ENCODE measurements around the gene SORBS1.
"Not testable (repeated sequence)": the region's sequence is repeated elsewhere in the genome, so short reads cannot be mapped to it uniquely, and the experiment has no call there.

SORBS1 gene

DNA sequence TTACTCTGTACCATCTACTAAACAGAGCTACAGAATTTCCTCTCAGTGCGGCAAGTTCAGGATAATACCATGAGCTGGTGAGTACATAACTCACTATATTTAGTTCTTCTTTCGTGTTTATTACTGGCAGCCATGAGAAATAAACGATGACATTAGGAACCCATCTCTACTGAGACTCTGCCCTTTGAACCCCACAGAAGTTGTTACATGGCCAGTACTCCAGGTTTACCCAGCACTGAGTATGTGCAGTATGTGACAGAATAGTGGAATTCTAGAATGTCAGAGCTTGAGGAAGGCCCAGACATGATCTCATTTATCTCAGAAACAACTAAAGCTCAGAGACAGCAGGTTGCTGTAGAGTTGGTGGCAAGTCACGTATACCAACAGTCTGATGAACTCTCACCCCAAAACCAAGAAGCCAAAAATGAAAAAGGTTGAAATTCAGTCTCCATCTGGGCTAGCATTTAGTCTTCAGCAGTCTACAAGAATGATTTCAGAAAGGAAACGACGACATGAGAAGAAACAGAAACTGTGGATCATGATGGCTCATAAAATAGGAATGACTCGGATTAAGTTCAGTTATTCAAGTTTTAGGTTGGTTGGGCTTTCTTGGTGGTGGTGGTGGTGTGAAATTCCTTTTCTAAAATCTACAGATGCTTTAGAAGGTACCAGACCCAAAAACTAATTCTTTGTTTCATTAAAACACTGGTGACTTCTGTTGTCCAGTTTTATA is 78.5 kb downstream of the SORBS1 start:
- no peak for DNase-seq

DNA sequence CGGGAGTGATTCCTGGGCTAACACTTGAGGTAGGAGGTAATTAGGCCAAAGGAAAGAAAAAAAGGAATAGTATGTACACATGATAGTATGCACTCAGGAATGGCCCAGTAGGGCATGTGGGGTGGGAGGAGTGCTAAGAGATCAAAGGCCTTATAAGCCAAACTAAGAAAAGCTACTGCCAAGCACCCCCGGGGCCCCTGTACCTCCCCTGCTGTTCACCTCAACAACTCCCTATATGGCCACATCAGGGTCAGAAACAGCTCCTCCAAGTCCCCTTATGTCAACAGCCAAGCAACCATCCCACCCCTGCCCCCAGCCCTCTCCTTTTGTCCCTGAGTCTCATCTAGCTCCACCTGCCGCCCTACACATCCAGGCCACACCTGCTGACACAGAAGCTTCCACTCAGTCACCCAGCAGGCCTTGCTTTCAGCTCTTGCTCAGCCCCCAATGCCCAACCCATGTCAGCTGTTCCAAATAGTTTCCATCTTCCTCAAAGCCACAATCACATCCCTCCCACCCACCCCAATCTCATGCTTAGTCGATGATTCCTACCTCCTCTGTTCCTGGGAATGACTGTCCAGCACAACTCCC is 80.2 kb downstream of the SORBS1 start:
- DNase-seq: no peak

DNA sequence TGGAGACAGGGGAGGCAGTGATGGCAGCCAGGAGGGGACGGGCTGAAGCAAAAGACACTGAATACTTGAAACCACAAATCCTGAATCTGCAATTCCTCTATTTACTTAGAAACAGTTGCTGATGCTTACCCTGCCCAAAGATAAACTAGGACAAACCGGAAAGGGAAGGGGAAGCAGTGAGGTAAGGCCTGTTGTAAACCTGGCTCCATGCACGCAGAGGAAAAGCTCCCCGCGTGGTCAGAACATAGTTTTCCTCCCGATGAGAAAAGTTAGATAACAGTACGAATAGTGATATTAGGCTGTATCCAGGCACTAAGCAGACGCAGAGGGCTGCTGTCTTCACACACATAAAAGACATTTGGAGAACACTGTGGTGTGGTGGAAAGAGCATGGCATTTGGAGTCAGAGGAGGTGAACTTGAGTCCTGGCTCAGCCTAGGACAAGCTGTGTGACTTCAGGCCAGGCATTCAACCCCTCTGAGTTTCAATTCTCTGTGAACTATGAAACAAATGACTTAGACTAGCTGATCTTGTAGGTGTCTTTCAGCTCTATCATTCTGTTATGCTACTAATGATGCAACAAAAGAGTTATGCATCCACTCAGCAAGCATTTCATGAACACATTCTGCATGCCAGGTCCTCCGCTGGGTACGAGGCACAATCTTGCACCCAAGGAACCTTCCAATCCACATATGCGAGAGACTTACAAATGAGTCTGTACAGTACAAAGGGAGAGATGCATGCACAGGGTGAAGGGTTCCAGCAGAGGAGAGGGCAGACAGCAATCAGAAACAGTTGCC is 80.9 kb downstream of the SORBS1 start:
- no peak for DNase-seq

DNA sequence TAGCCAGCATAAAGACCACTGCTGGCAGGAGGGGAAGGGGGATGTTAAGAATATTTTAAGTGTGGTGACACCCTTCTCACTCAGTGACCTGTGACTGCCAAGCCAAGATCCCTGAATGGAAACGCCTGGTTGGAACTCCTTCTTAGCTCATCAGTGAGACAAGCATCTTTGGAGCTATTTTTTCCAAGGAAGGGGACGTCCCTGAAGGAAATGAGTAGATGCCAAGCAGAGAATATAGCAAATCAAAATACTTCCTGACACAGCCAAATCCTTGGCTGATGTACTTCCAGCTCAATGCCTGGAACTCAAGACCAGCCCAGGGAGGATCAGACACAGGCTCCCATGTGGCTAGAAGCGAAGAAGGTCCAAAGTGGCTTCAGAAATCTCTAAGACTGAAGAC is 82.2 kb downstream of the SORBS1 start:
- DNase-seq: no peak

DNA sequence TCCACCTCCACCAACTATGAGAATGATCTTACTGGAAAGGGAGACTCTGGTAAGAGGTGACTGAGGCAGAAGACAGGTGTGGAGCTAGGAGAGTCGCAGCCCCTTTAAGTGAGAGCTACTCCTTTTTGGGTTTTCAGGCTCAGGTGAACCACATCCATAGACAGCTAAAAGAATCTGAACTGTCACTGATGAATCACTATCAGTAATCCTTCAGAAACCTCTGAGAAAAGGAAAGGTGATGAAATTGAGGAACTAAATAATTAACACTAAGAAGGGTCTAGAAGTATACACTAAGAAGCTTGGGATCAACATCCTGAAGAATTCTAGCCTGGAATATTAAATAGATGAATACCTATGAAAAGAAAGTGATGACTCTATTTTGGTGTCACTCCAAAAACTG is 83.0 kb downstream of the SORBS1 start:
- DNase-seq: no peak

DNA sequence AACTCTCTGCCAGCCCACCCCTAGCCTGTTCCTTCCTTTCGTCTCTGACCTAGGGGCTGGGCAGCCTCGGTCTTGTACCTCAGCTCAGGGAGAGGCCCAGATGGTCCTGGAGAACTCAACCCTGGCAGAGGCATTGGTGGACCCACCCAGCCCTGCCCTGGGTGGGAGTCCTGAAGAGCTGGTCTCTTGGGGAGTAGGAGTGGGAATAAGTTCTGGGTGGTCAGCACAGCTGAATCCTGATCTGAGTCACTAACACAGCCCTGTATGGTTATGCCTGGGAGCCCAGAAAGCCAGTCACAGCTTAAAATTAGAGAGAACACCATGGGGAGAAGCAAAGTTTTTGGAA is 84.0 kb downstream of the SORBS1 start:
- DNase-seq: no peak

DNA sequence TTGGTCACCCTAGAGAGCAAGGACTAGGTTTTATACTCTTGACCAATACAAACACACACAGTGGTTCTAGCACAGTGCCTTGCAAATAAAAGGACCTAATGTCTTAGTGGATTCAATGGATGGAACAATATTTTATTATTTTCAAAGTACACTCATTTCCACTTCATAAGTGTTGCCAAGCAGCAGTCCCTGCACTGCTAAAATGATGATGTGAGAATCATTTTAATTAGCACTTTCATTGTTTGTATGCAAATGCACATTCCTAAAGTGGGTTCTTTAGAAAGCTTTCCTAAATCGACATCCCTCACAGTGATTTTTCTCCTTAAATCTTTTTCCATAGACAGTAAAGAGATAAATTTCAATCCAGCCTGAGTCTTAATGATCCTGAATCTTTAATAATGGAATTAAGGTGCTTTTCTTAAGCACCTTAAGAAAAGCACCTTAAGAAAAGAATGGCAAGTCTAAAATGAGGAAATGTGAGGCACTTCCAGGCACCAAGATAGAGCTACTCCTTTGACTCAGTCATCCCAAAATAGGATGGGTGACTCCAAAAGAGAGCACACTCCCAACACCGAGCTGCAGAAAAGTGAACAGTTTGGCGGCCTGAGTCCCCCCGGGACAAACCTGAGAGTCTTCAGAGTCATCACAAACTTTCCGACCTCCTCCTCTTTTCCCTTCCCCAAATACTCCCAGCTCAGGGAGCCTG is 84.5 kb downstream of the SORBS1 start:
- no peak for DNase-seq

DNA sequence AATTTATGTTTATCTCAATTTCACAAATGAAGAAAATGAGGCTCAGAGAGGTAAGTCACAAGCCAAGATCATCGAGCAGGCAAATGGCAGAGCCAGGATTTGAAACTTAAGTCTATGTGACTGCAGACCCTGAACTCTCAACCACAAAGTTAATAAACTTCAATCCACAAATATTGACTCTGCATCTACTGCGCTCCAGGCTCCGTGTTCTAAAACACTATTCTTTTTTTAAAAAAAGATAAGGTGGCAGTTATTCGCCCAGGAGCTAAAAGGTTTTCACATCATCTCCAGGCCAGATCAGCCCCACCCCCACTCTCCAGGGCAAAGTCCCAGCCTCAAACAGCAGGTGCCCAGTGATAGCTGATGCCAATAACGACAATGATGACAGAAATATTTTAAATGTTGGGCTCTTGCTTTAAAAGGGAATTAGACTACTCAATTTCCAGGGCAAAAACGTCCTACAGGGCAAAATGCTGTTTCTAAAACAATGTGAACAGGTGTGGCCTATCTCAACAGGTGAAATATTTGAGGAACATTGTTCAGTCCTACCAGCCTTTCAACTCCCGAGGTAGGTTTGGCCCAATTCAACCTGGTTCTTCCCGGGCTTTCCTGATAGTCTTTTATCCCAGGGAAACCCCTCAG is 85.2 kb downstream of the SORBS1 start:
- no peak for DNase-seq

DNA sequence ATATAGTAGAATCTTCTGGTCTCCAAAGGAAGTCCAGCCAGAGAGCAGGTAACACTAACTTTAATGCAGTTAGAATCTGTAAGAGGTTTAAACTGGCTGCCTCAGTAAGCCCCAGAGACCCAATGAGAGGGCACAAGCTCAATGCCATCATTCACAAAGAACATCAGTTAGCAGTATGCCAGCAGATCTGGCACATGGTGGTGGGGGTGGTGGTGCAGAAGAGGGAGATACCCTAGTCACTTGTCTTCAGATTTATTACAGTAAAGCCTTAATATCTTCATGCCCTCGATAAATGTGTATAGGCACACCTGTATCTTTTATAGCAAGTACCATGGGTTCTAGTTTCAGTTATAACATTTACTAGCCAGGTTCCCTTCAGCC is 86.2 kb downstream of the SORBS1 start:
- DNase-seq: no peak

DNA sequence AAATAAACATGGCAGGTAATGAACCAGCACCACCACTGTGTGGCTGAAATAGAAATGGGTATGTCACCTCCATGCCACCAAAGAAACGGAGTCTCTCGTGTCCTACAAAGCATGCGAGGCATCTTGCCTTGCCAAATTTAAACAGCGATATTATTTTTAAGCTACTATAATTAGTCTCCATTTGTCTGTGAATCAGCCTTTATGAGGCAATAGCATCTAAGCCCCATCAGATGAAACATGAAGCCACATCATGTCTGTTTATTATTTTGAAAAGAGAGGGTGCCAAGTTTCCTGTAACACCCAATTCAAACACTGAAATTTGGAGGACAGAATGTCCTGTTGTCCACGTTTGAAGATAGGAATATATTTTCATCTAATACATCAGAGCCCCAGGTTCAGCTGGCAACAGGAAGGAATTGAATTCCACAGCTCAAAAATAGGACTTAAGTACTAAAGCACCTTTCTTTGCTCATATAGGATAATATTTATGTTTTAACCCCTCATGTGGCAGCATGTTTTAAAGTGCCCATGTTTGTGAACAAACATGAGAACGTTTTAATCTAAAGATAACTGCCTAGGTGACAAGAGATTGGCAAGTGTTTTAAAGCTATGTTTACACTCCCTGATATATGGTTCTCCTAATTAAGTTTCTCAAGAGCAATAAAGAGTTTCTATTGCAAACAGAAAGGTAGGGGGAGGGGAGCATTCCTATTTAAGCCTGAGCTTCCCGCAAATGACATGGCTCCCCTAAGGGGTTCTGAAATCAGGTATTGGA is 86.8 kb downstream of the SORBS1 start:
- DNase-seq: no peak

DNA sequence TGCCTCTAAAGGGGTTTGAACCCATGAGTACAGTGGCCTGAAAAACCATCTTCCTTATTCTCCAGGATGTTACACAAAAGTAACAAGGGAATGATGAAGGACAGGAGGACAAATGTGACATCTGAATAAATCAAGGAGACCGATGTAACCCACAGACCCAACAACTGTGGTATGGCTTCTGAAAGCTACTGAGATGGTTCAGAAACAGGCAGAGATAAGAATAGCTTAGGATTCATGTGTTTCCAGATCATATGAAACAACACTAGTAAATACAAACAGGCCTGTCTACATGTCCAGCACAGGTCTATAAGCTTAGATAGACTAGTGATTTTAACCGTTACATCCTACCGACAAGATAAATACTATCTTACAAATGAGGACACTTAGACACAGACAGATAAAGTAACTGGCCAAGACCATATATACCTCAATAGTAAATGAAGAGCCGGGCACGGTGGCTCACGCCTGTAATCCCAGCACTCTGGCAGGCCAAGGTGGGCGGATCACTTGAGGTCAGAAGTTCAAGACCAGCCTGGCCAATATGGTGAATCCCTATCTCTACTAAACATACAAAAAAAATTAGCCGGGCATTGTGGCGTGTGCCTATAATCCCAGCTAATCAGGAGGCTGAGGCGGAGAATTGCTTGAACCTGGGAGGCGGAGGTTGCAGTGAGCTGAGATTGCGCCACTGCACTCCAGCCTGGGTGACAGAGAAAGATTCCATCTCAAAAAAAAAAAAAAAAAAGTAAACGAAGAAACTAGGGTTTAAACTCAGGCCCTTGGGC is 88.7 kb downstream of the SORBS1 start:
- DNase-seq: no peak

DNA sequence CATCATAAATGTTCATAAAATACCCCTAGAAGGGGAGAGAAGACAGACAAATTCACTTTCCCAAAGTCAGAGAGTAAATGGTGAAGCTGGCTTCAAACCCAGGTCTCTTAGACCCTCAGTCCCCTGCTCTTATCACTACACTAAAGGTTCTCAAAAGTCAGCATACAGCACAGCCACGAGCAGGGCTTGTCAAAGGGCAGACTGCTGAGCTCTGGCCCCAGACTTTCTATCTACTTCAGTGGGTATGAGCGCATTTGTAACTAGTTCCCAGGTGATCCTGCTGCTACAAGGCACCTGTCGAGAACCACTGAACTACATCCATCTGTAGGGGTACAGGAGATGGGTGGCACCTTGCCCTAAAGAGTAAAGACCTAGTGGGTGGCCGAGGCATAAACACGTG is 91.5 kb downstream of the SORBS1 start:
- DNase-seq: no peak

DNA sequence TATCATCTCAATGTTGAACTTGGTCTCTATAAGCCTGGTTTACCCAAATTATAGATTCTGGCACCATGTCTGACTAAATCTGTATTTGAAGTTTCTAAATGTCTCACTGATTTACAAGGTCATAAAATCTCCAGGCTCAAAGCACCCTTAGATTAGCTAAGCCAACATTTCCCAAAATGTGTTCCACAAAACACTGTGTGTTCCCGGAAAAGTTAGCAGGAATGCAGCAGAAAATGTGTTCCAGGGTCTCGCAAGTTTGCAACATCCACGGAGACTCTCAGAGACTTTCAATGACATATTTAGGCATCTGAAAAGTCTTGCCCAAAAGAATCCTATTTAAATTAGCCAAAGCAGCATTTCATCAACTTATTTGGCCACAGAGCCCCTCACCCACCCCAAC is 91.9 kb downstream of the SORBS1 start:
- no peak for DNase-seq

DNA sequence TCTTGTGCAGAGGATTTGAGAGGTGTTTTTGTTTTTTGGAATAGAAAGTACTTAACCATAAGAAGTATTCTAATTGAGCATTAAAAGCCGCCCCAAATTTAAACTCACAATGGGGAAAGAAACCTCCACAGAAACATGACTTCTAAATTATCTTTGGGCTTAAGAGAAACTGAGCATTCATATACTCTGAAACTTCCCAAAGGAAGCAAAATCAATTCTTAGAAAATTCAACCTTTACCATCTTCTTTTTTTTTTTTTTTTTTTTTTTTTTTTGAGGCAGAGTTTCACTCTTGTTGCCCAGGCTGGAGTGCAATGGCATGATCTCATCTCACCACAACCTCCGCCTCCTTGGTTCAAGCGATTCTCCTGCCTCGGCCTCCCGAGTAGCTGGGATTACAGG is 93.5 kb downstream of the SORBS1 start:
- not testable (repeated sequence) for DNase-seq

DNA sequence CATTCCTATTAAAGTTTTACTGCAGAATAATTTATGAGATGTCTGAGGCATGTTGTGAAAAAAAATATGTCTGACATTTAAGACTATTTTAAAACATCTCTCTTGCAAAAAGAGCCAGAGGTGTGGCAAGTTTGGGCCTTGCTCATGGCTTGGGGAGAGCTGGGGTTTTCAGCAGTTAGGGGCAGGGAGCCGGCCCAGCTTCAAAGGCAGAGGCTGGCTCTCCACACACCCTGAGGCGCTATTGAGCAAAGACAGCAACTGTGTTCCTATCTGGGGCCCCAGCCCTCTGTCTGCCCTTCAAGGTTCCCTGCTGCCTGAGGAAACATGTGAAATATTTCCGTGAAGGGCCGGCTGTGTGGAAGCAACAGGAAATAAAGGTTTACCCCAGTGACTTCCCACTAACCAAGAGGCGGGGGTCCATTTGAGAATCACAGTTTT is 94.0 kb downstream of the SORBS1 start:
- DNase-seq: no peak

DNA sequence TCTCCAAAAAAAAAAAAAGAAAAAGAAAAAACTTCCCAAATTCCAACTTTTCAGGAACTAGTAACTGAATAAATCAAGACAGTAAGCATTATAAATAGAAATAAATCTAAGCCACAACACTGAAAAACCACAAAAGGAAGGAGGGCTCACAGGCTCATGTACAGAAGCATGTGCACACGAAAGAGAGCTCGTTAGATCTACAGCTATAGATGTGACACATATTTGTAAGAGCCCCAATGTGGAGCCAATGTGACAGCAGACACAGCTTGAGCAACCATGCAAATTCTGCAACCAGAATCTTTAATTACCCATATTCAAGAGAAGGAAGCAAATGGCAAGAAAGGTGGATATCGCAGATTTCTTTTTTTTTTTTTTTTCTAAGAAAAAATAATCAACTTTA is 94.7 kb downstream of the SORBS1 start:
- DNase-seq: no peak

DNA sequence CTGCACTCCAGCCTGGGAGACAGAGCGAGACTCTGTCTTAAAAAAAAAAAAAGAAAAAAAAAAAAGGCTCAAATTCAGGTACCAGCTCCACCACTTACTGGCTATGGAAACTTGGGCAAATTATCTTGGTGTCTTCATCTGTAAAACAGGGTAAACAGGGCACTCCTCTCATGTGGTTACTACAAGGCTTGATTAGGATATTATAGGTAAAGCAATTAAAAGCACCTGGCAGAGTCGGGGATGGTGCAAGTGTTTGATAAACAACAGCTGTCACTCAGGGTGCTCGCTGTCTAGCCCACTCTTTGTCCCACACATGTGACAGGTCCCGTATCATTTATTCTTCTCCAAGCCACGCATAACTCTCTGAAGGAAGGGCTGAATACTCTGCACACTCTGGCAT is 96.9 kb downstream of the SORBS1 start:
- no peak for DNase-seq

DNA sequence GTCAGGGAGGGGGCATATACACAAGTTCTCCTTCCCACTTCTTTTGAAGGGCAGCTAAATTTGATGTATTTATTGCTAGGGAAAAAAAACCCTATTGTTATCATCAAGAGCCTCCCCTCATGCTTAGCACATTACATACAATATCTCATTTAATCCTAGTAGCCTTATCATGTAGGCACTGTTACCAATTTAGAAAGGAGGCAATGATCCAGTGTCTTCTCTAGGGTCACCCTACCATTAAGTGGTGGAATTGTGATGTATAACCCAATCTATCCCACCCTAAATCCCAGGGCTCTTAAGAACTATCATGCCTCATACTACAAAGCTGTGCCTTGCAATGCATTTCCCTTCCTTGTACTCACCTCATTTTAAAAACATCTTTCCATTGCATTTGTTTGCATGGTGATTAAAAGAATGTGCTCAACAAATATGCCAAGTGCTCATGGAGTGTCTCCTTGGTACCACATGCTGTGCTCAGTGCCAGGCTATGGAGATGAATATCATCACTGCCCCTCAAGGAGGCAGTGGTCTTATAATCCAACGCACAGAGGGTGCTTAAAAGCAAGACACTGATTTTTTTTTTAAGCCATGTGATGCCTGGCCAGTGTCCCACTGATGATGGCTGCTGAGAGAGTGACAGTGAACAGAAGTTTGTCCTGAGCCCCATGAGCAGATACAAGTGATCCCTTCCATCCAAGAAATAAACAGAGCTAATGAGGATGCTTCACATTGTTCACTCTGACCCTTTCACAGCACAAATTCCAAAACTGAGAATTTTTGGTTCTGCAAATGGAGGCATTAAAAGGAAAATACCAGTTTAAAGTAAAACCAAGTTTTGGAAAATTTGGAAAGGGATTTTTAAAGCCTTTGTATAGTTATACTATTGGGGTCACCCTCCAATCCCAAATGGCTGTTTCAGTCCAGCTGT is 98.2 kb downstream of the SORBS1 start:
- no peak for DNase-seq

DNA sequence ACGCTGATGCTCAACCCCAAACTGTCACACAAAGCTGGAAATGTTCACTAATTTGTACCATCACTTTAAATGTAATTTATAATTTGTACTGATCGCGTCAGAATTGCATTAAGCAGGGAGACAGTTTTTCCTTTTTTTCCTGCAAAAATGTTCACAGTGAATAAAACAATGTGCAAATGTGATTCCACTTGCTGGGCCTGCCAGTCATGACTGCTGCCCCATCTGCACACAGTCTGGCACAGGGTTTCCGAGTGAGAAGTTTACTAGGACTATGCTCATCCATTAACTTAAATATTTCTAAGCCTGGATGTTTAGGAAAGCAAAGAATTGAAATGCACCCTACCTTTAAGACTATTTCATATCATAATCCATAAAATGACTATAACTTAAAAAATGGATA is 99.6 kb downstream of the SORBS1 start:
- no peak for DNase-seq

DNA sequence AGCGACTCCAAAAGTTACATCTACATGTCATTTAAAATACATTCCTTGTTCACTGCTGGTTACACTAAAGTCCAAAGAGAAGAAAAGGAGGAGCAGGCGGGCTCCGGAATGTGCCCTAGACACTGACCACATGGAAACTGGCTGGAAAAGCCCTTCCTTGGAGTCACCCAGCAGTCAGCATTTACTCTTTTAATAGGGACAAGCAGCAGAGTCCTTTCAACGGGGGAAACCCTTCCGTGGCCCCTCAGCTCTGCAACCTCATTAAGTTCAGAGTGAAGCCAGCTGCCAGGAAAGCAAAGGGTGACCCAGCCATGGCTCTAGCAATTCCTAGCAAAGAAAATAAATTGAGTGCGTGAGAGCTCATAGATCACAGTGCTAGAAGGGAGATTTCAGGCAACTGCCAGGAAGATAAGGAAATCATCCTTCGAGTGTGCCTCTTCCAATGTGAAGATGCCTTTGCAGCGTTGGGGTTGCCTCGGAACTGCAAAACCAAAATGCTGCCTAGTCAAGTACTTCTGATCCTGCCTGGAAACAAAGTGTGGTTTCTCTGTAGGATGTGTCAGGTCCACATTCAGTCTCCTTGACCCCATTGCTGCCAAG is 101.6 kb downstream of the SORBS1 start:
- DNase-seq: no peak
